ENCODE data around the gene ENO1. TPM values are rescaled to one million over a fixed set of nuclear protein-coding genes. Genes with fewer than 3 reads are reported as not detected.

ENO1 gene
- total RNA-seq, 1 experiment from 2014 or later = 2,334 TPM

DNA sequence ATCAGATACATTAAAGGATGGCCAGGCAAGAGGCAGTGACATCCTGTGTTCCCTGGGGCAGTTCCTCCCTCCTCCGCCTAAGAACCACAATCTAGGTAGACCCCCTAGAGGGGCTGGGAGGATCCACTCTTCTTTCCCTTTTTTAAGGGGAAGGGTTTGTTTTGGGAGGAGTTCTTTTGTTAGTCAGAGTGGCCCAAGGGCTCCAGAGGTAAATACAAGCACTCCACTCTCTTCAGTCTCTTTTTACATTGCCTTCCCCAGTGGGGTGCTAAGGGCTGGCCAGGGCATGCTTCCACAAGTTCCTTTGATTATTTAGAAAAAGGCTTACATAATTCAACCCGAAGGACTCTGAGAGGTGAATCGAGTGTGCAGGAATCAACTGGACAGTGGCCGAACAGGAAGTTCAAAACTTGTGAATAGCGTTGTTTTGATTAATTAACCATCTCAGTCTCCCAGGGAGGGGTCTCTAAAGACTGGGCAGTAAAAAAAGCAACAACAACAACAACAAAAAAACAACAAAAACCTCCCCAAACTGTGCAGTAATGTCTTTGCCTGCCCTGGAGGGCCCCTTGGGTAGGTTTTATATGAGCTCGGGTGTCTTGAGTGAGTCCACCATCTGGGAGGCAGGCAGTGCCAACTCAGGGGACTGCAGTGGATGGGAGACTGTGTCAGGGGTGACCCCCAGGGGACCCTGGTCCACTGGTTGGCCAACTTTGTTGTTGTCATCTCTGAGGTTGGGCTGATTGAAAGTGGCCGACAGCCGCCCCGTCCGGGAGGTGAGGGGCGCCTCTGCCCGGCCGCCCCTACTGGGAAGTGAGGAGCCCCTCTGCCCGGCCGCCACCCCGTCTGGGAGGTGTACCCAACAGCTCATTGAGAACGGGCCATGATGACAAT lies 33.2 kb upstream of the ENO1 start:
- POLR2A ChIA-PET = interaction anchor here (0.8 kb wide), 1 partner anchor 33 kb away, joined by 3 read pairs; the partner anchor contains the start of gene ENO1
- Histone ChIP-seq H3K36me3 (ENCODE audit: control insufficient read depth in 1 of 2, insufficient read depth in 2 of 2, low read length in 2 of 2) (no peaks in the 10 kb centered on the region), H3K79me2 (ENCODE audit: insufficient read depth, low read length) (no peaks in the 10 kb centered on the region), H3K4me1 (ENCODE audit: control insufficient read depth in 1 of 2, insufficient read depth in 2 of 2, low read length in 2 of 2) (no peaks in the 10 kb centered on the region), H3K9me2 (ENCODE audit: insufficient read depth) (no peaks in the 10 kb centered on the region), H3K4me2 (ENCODE audit: low read length) (no peak overlapping the region), H3K9me3 (ENCODE audit: control insufficient read depth in 1 of 2, insufficient read depth in 1 of 2, low read depth in 1 of 2, low read length in 2 of 2) (no peaks in the 10 kb centered on the region), H3K9ac (ENCODE audit: low read length) (no peak overlapping the region), H4K20me1 (ENCODE audit: insufficient read depth) (no peaks in the 10 kb centered on the region), H3K27ac (ENCODE audit: low read depth, low read length) (no peak overlapping the region), H3K27me3 (ENCODE audit: insufficient read depth, low read length) (no peaks in the 10 kb centered on the region; the same call in 1 of the 2 replicates), H2AFZ (ENCODE audit: low read depth, low read length, poor library complexity, severe bottlenecking) (no peak overlapping the region), H3K4me3 (replicated peaks in 1 of 2; ENCODE audit: low read depth in 1 of 2, low read length in 2 of 2) (no peak overlapping the region)
- TF ChIP-seq, protein P1, sequence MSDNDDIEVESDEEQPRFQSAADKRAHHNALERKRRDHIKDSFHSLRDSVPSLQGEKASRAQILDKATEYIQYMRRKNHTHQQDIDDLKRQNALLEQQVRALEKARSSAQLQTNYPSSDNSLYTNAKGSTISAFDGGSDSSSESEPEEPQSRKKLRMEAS (IDR thresholded peaks at IDR 0.05) = no peak
- TF ChIP-seq ZFX (IDR thresholded peaks at IDR 0.05) (no peak), POLR2A (IDR thresholded peaks at IDR 0.05; ENCODE audit: borderline replicate concordance, extremely low read depth, insufficient read depth, insufficient read length) (no peak), EGR1 (IDR thresholded peaks at IDR 0.05; ENCODE audit: low read depth) (no peak), EZH2phosphoT487 (IDR thresholded peaks at IDR 0.05; ENCODE audit: borderline replicate concordance) (no peak), SRF (IDR thresholded peaks at IDR 0.05; ENCODE audit: low read depth) (no peak), ELF1 (IDR thresholded peaks at IDR 0.05; ENCODE audit: borderline replicate concordance, low read depth) (no peak), JUND (IDR thresholded peaks at IDR 0.05) (no peak), CEBPB (IDR thresholded peaks at IDR 0.05; ENCODE audit: low read depth) (no peak), POLR2AphosphoS5 (IDR thresholded peaks at IDR 0.05; ENCODE audit: low read depth, low read length) (no peak), YY1 (IDR thresholded peaks at IDR 0.05; ENCODE audit: extremely low read depth, insufficient replicate concordance, low read depth, low read length) (no peak), CBX3 (IDR thresholded peaks at IDR 0.05; ENCODE audit: low read depth) (no peak), RAD21 (IDR thresholded peaks at IDR 0.05; ENCODE audit: low read depth) (no peak), SIN3A (IDR thresholded peaks at IDR 0.05; ENCODE audit: low read depth) (no peak), EZH2 (IDR thresholded peaks at IDR 0.05) (no peak)
- TF ChIP-seq, protein P2, sequence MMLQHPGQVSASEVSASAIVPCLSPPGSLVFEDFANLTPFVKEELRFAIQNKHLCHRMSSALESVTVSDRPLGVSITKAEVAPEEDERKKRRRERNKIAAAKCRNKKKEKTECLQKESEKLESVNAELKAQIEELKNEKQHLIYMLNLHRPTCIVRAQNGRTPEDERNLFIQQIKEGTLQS (IDR thresholded peaks at IDR 0.05) = no peak
- TF ChIP-seq, protein P3, sequence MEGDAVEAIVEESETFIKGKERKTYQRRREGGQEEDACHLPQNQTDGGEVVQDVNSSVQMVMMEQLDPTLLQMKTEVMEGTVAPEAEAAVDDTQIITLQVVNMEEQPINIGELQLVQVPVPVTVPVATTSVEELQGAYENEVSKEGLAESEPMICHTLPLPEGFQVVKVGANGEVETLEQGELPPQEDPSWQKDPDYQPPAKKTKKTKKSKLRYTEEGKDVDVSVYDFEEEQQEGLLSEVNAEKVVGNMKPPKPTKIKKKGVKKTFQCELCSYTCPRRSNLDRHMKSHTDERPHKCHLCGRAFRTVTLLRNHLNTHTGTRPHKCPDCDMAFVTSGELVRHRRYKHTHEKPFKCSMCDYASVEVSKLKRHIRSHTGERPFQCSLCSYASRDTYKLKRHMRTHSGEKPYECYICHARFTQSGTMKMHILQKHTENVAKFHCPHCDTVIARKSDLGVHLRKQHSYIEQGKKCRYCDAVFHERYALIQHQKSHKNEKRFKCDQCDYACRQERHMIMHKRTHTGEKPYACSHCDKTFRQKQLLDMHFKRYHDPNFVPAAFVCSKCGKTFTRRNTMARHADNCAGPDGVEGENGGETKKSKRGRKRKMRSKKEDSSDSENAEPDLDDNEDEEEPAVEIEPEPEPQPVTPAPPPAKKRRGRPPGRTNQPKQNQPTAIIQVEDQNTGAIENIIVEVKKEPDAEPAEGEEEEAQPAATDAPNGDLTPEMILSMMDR (IDR thresholded peaks at IDR 0.05 in 2 of 3, conservative IDR thresholded peaks at IDR 0.05 in 1 of 3; ENCODE audit: borderline replicate concordance in 1 of 3, insufficient read depth in 1 of 3, low read depth in 2 of 3, low read length in 2 of 3) = no peak
- TF ChIP-seq, protein P4, sequence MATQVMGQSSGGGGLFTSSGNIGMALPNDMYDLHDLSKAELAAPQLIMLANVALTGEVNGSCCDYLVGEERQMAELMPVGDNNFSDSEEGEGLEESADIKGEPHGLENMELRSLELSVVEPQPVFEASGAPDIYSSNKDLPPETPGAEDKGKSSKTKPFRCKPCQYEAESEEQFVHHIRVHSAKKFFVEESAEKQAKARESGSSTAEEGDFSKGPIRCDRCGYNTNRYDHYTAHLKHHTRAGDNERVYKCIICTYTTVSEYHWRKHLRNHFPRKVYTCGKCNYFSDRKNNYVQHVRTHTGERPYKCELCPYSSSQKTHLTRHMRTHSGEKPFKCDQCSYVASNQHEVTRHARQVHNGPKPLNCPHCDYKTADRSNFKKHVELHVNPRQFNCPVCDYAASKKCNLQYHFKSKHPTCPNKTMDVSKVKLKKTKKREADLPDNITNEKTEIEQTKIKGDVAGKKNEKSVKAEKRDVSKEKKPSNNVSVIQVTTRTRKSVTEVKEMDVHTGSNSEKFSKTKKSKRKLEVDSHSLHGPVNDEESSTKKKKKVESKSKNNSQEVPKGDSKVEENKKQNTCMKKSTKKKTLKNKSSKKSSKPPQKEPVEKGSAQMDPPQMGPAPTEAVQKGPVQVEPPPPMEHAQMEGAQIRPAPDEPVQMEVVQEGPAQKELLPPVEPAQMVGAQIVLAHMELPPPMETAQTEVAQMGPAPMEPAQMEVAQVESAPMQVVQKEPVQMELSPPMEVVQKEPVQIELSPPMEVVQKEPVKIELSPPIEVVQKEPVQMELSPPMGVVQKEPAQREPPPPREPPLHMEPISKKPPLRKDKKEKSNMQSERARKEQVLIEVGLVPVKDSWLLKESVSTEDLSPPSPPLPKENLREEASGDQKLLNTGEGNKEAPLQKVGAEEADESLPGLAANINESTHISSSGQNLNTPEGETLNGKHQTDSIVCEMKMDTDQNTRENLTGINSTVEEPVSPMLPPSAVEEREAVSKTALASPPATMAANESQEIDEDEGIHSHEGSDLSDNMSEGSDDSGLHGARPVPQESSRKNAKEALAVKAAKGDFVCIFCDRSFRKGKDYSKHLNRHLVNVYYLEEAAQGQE (IDR thresholded peaks at IDR 0.05; ENCODE audit: low read depth) = no peak
- TF ChIP-seq, protein P5, sequence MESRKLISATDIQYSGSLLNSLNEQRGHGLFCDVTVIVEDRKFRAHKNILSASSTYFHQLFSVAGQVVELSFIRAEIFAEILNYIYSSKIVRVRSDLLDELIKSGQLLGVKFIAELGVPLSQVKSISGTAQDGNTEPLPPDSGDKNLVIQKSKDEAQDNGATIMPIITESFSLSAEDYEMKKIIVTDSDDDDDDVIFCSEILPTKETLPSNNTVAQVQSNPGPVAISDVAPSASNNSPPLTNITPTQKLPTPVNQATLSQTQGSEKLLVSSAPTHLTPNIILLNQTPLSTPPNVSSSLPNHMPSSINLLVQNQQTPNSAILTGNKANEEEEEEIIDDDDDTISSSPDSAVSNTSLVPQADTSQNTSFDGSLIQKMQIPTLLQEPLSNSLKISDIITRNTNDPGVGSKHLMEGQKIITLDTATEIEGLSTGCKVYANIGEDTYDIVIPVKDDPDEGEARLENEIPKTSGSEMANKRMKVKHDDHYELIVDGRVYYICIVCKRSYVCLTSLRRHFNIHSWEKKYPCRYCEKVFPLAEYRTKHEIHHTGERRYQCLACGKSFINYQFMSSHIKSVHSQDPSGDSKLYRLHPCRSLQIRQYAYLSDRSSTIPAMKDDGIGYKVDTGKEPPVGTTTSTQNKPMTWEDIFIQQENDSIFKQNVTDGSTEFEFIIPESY (IDR thresholded peaks at IDR 0.05; ENCODE audit: extremely low read depth, insufficient replicate concordance, low read length) = no peak
- CTCF ChIA-PET = no interaction called here
- ATAC-seq (no peak), DNase-seq (ENCODE audit: low read depth, low spot score) (no peak)
- RAD21 ChIA-PET (ENCODE audit: low non-redundant PET in 1 of 2, low total read pairs in 2 of 2, uncharacterized antibody in 2 of 2, unreplicated experiment in 2 of 2) = no interaction called here
- no TSS peak for BruUV-seq (replicated peaks)
- intact Hi-C loops (cut with micrococcal nuclease) = no loop called here

All from HCT116 (cell line).